Astrocyte (in vitro differentiated cells and primary cell): ENCODE results near the gene PTPRN2. TPM values are rescaled to one million over a fixed set of nuclear protein-coding genes. Genes with fewer than 3 reads are reported as not detected.

Source experiments
- DNase-seq: peaks from one replicate; pipeline ENCODE4 v3.0.0-alpha.2; 2010; ENCODE audit warnings: low read depth
- FAIRE-seq: peaks from 2 replicates; lab custom pipeline; 2011; peaks lifted over from hg19 to GRCh38; lab: Jason Lieb, UNC
- H2AFZ ChIP-seq: 2 replicates; pipeline ENCODE4 v1.6.0; 2012; ENCODE audit warnings: low read depth, low read length, inconsistent platforms
- H3K27ac ChIP-seq: 2 replicates; pipeline ENCODE4 v1.5.1; 2011; ENCODE audit warnings: low read depth, low read length, inconsistent platforms
- H3K27me3 ChIP-seq: 2 replicates; pipeline ENCODE4 v1.6.0; 2011; ENCODE audit warnings: low read length, inconsistent platforms; ENCODE audit not compliant: insufficient read depth
- H3K36me3 ChIP-seq: 2 replicates; pipeline ENCODE4 v1.5.1; 2011; ENCODE audit warnings: low read length, inconsistent platforms; ENCODE audit not compliant: insufficient read depth
- H3K4me1 ChIP-seq: 2 replicates; pipeline ENCODE4 v1.5.1; 2011; ENCODE audit warnings: low read length, inconsistent platforms; ENCODE audit not compliant: insufficient read depth
- H3K4me2 ChIP-seq: 2 replicates; pipeline ENCODE4 v1.6.0; 2012; ENCODE audit warnings: low read length, inconsistent platforms
- H3K4me3 ChIP-seq: 2 replicates; pipeline ENCODE4 v1.5.1; 2011; ENCODE audit warnings: low read depth, mild to moderate bottlenecking, low read length, inconsistent platforms; ENCODE audit not compliant: insufficient read depth
- H3K79me2 ChIP-seq: 2 replicates; pipeline ENCODE4 v1.6.0; 2012; ENCODE audit warnings: mild to moderate bottlenecking, low read length, inconsistent platforms; ENCODE audit not compliant: insufficient read depth
- H3K9ac ChIP-seq: 2 replicates; pipeline ENCODE4 v1.6.0; 2012; ENCODE audit warnings: mild to moderate bottlenecking, low read length, inconsistent platforms
- H3K9me3 ChIP-seq: 2 replicates; pipeline ENCODE4 v1.5.1; 2012; ENCODE audit warnings: low read depth, mild to moderate bottlenecking, low read length, inconsistent platforms; ENCODE audit not compliant: insufficient read depth
- H4K20me1 ChIP-seq: 2 replicates; pipeline ENCODE4 v1.6.0; 2012; ENCODE audit warnings: low read length, inconsistent platforms; ENCODE audit not compliant: insufficient read depth
- H3K27ac Mint-ChIP-seq: one replicate; pipeline ENCODE4 v1.8.0; 2021; ENCODE audit warnings: mild to moderate bottlenecking, mixed read lengths; ENCODE audit not compliant: unreplicated experiment
- H3K27me3 Mint-ChIP-seq: one replicate; pipeline ENCODE4 v1.8.0; 2021; ENCODE audit warnings: low read depth, mixed read lengths; ENCODE audit not compliant: unreplicated experiment
- H3K36me3 Mint-ChIP-seq: one replicate; pipeline ENCODE4 v1.8.0; 2021; ENCODE audit warnings: low read depth, mixed read lengths; ENCODE audit not compliant: unreplicated experiment
- H3K4me1 Mint-ChIP-seq: one replicate; pipeline ENCODE4 v1.8.0; 2021; ENCODE audit warnings: low read depth, mixed read lengths; ENCODE audit not compliant: unreplicated experiment
- H3K4me3 Mint-ChIP-seq: one replicate; pipeline ENCODE4 v1.8.0; 2021; ENCODE audit warnings: mild to moderate bottlenecking, moderate library complexity, mixed read lengths; ENCODE audit not compliant: unreplicated experiment
- H3K9me3 Mint-ChIP-seq: one replicate; pipeline ENCODE4 v1.8.0; 2021; ENCODE audit warnings: mild to moderate bottlenecking, mixed read lengths; ENCODE audit not compliant: unreplicated experiment
- CTCF ChIP-seq: IDR thresholded peaks from 2 replicates; pipeline ENCODE4 v1.5.1; 2011; ENCODE audit warnings: low read depth, mild to moderate bottlenecking, inconsistent platforms, low read length, moderate library complexity; ENCODE audit not compliant: insufficient read depth
- EZH2 ChIP-seq: IDR thresholded peaks from 2 replicates; pipeline ENCODE4 v1.6.1; 2012; ENCODE audit warnings: mild to moderate bottlenecking, low read length, inconsistent platforms; ENCODE audit not compliant: insufficient read depth
- total RNA-seq: library from RNA; stranded (reverse); gene quantifications from 2 replicates; pipeline ENCODE4 v1.2.1, GENCODE V29; 2021

The PTPRN2 gene
- total RNA-seq, 1 donor from 2014 or later, result 0.09 TPM

- Mint-ChIP-seq H3K27ac (no peak overlapping the region), H3K4me3 (no peak overlapping the region), H3K36me3 (no peaks in the 10 kb centered on the region), H3K27me3 (no peaks in the 10 kb centered on the region), H3K4me1 (no peaks in the 10 kb centered on the region), H3K9me3 (peaks cover 36% of the 10 kb centered on the region)
- no peak for TF ChIP-seq EZH2
- no peak for TF ChIP-seq CTCF
- Histone ChIP-seq H3K9ac (no peak overlapping the region), H3K79me2 (no peaks in the 10 kb centered on the region), H4K20me1 (no peaks in the 10 kb centered on the region), H3K36me3 (no peaks in the 10 kb centered on the region), H3K27ac (no peak overlapping the region), H3K9me3 (no peaks in the 10 kb centered on the region), H2AFZ (no peak overlapping the region), H3K4me3 (no peak overlapping the region), H3K4me2 (no peak overlapping the region), H3K27me3 (no peaks in the 10 kb centered on the region), H3K4me1 (no peaks in the 10 kb centered on the region)
- FAIRE-seq (no peak), DNase-seq (no peak)
Measured at GRCh38 chr7:157622000-157622399, 965.6 kb downstream of the PTPRN2 start.

GRCh38 chr7:157621131-157621681 is 966.4 kb downstream of the PTPRN2 start:
- peaks cover 36% of the 10 kb centered on the region for H3K9me3 Mint-ChIP-seq
- H3K4me3 Mint-ChIP-seq, result no peak overlapping the region
- Histone ChIP-seq H3K4me2 (no peak overlapping the region), H3K9ac (no peak overlapping the region), H3K36me3 (no peaks in the 10 kb centered on the region), H3K4me1 (no peaks in the 10 kb centered on the region), H3K4me3 (no peak overlapping the region), H3K27ac (no peak overlapping the region), H3K27me3 (no peaks in the 10 kb centered on the region), H3K79me2 (no peaks in the 10 kb centered on the region), H4K20me1 (no peaks in the 10 kb centered on the region), H3K9me3 (no peaks in the 10 kb centered on the region), H2AFZ (no peak overlapping the region)
- no peaks in the 10 kb centered on the region for H3K4me1 Mint-ChIP-seq
- no peak overlapping the region for H3K27ac Mint-ChIP-seq
- H3K36me3 Mint-ChIP-seq, result no peaks in the 10 kb centered on the region
- no peak for TF ChIP-seq CTCF
- no peak for TF ChIP-seq EZH2
- DNase-seq, result no peak
- FAIRE-seq, result no peak
- no peaks in the 10 kb centered on the region for H3K27me3 Mint-ChIP-seq

GRCh38 chr7:157620616-157621015 is 967.0 kb downstream of the PTPRN2 start:
- Mint-ChIP-seq H3K27ac (no peak overlapping the region), H3K4me3 (no peak overlapping the region), H3K36me3 (no peaks in the 10 kb centered on the region), H3K4me1 (no peaks in the 10 kb centered on the region), H3K9me3 (peaks cover 35% of the 10 kb centered on the region), H3K27me3 (no peaks in the 10 kb centered on the region)
- FAIRE-seq (no peak), DNase-seq (no peak)
- Histone ChIP-seq H3K4me1 (no peaks in the 10 kb centered on the region), H2AFZ (no peak overlapping the region), H3K79me2 (no peaks in the 10 kb centered on the region), H3K4me3 (no peak overlapping the region), H3K9me3 (no peaks in the 10 kb centered on the region), H4K20me1 (no peaks in the 10 kb centered on the region), H3K4me2 (no peak overlapping the region), H3K9ac (no peak overlapping the region), H3K27ac (no peak overlapping the region), H3K36me3 (no peaks in the 10 kb centered on the region), H3K27me3 (no peaks in the 10 kb centered on the region)
- TF ChIP-seq CTCF (no peak), EZH2 (no peak)
